Activated naive CD4-positive, alpha-beta T cell treated with anti-CD3 and anti-CD28 coated beads for 36 hours (primary cell): ENCODE data around the gene AIMP2. TPM values are rescaled to one million over a fixed set of nuclear protein-coding genes. Genes with fewer than 3 reads are reported as not detected.

Experiments
- total RNA-seq, 2 experiments: library from RNA; stranded (reverse); gene quantifications; one replicate each; pipeline ENCODE4 v1.2.3, GENCODE V29; 2021

AIMP2 gene
- total RNA-seq, 2 experiments from 2014 or later, result 30.8 to 32.2 TPM

Other genes starting within 250 kb of the AIMP2 start
- gene RNF216, start 227.6 kb upstream of the AIMP2 start, total RNA-seq, result 10 to 100 TPM; 32.0 to 32.5 TPM
- gene OCM, start 128.5 kb upstream of the AIMP2 start, total RNA-seq, result not detected
- 10 to 100 TPM; 87.2 to 95.6 TPM for gene CCZ1, start 110.5 kb upstream of the AIMP2 start, total RNA-seq
- not detected for gene RSPH10B, start 38.6 kb upstream of the AIMP2 start, total RNA-seq
- gene PMS2, start 223 bp upstream of the AIMP2 start, total RNA-seq, result 10 to 100 TPM; 19.4 to 19.8 TPM
- gene ANKRD61, start 22.1 kb downstream of the AIMP2 start, total RNA-seq, result not detected
- gene EIF2AK1, start 49.9 kb downstream of the AIMP2 start, total RNA-seq, result 100 to 1,000 TPM; 119 to 124 TPM
- gene USP42, start 95.7 kb downstream of the AIMP2 start, total RNA-seq, result 1 to 10 TPM; 6.0 to 6.9 TPM